ENCODE data around the gene DBH.

DNA sequence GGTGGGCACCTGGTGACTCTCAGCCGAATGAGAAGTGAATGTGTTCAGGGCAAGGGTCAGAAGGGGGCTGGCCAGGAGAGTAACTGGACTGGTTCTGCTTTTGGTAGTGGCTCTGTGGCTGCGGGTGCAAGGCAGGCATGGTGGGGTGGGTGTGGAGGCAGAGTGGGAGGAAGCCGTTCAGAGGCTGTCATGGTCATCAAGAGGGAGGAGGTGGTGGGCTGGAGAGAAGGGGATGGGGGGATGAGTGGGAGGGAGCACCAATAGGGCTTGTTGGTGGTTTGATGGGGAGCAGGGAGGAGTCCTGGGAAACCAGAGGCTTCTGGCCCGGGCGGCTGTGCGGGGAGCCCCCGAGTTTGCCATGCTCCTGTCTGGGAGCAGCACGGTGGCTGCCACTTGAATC, 40.3 kb upstream of the DBH start:
- TF ChIP-seq SIN3A (IDR thresholded peaks at IDR 0.05; ENCODE audit: borderline replicate concordance, insufficient read depth, low read length): no peak
- no peak for TF ChIP-seq POLR2AphosphoS5 (IDR thresholded peaks at IDR 0.05; ENCODE audit: low read depth, low read length)
- no peak for TF ChIP-seq REST (IDR thresholded peaks at IDR 0.05; ENCODE audit: insufficient read depth in 1 of 2, low read depth in 2 of 2, low read length in 2 of 2)
- TF ChIP-seq TAF1 (IDR thresholded peaks at IDR 0.05; ENCODE audit: borderline replicate concordance, insufficient read depth, low read length): no peak
- no peak for TF ChIP-seq FOXP2 (optimal IDR thresholded peaks at IDR 0.05; ENCODE audit: borderline replicate concordance, extremely low read depth, extremely low read length, insufficient read depth)
